Measurements from ENCODE around the gene OR2F1.

Gene OR2F1

DNA sequence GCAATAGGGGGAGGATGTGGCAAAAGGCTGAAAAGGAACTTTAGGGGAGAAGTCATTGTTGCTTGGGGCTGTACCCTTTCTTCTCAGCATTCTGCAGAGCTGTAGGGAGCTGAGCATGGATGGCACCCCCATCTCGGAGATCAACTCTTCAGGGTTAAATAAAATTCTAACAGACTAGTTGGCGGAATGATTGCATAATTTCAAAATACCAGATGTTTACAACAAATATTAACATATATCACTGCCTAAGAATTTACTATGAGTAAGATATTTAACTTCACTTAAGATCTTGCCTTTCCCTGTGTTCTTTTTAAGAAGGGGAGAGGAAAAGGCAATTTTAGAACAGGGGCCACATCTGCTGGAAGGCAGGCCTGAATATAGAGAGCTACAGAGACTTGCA lies 509 bp upstream of the OR2F1 start:
- DNase-seq (ENCODE audit: low spot score): no peak

GRCh38 chr7:143958781-143959180 lies 4.1 kb downstream of the OR2F1 start:
- DNase-seq (ENCODE audit: low spot score): no peak

GRCh38 chr7:143960813-143961610 lies 6.4 kb downstream of the OR2F1 start:
- no peak for DNase-seq (ENCODE audit: low spot score)

GRCh38 chr7:143965280-143965679 lies 10.6 kb downstream of the OR2F1 start:
- DNase-seq (ENCODE audit: low spot score): no peak

- DNase-seq (ENCODE audit: low spot score): no peak
These were observed 12.8 kb downstream of the OR2F1 start for GRCh38 chr7:143967398-143967797.

DNA sequence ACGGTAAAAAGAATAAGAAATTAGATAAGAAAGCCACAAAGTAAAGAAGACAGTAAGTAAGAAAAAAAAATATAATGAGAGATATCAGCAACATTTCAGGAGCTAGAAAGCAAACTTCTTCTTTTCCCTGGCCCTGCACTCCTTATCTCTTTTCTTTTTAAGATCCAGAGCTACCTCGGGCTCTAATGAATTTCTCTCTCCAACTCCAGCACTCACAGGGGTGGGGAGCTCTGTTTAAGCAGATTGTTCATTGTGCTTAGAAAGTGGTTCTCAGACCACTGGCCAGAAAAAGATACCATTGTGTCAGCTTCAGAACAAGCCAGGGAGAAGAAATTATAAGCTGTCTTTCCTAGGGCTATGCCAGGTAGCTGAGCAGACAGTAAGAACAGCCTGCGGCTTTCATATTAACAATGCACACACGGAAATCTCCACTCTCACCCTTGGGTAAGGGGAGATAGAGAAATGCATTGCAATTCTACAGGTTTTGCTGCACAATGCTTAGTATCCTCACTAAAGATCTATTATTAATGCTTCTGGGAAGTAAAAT lies 19.3 kb downstream of the OR2F1 start:
- DNase-seq (ENCODE audit: low spot score): no peak

DNA sequence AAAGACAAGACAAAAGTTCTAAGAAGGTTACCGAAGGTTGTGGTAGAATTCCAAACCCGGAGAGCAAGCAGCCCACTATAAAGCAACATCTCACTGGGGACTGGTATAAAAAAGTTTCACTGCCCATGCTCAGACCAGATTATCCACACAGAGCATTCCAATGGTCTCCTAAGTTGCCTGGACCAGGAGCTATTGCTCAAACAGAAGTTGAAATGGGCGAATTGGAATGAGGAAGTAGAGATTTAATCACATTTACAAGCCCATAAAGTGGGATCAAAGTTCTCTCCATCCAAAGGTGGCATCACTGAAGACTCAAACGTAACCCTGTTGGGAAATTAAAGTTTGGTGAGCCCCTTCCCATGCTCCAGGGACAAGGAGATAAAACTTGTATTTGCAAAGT lies 19.8 kb downstream of the OR2F1 start:
- no peak for DNase-seq (ENCODE audit: low spot score)

DNA sequence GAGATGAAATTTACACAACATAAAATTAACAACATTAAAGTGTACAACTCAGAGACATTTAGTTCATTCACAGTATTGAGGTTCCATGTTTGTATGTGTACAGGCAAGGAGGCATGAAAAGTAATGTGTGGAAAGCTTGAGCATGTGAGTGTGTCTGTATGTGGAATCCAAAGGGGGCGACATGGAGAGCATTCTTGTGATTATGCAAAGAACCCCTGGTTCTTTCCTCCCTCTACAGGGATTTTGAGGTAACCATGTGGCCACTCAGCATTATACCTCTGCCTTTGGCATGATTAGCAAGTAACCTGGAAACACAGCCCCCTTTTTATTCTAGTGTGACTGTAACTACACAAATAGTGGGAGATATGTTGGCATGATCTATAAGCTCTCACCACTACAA lies 21.0 kb downstream of the OR2F1 start:
- no peak for DNase-seq (ENCODE audit: low spot score)

- no peak for DNase-seq (ENCODE audit: low spot score)
These were observed 23.9 kb downstream of the OR2F1 start for GRCh38 chr7:143978585-143978984.

DNA sequence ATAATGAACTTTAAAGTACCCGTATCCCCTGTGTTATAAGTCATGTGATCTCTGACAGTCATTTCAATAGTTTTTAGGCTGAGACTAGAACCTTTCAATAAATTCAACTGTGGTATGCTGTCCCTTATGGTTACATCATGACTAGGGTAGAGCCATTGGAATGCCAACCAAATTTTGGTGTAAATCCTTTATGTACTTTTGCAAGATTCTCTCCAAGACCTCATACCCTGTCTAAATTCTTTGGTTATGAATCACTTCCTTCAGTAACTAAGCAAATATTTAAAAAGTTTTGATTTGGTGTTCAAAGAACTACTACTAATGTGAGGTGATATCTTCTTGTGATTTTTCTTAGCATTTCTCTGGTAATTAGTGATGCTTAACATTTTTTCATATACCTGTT lies 24.7 kb downstream of the OR2F1 start:
- no peak for DNase-seq (ENCODE audit: low spot score)

DNA sequence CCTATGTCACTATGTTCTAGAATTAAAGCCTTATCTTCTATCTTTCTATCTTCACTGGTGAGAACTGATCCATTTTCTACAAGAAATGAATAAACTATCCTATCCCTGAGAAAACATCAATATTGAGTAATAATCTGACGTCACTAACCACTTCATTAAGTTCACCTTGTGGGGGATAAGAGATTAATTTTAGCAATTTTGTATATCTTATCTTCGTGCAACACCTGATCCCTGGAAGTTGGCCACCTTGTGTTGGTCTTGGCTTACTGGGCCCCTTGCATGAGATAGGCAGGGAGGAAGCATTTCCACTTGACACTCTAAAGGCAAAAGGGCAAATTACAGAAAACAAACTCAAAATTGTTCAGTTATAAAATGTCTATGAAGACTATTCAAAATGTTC lies 25.4 kb downstream of the OR2F1 start:
- DNase-seq (ENCODE audit: low spot score): no peak

DNA sequence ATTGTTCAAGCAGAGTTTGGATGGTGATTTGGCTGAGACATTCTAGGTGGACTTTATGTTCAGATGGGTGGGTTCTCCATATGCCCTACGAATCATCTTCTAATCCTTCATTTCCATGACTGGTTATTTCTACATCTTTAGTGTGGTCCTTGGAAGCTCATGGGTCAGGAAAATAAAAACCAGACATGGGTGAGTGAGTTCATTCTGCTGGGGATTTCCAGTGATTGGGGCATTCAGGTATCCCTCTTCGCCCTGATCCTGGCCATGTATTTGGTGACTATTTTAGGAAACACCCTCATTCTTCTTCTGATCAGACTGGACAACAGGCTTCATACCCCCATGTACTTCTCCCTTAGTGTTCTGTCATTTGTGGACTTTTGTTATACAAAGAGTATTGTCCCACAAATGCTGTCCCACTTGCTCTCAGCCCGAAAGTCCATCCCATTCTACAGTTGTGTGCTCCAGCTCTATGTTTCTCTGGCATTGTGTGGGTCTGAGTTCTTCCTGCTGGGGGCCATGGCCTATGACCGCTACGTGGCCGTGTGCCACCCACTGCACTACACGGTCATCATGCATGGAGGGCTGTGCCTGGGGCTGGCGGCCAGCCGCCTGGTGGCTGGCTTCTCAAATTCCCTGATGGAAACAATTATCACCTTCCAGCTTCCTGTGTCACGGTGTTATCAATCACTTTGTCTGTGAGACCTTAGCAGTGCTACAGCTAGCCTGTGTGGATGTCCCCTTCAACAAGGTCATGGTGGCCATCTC lies 26.3 kb downstream of the OR2F1 start:
- no peak for DNase-seq (ENCODE audit: low spot score)

- no peak for DNase-seq (ENCODE audit: low spot score)
These were observed 29.3 kb downstream of the OR2F1 start for GRCh38 chr7:143983960-143984359.

- no peak for DNase-seq (ENCODE audit: low spot score)
These were observed 32.9 kb downstream of the OR2F1 start for GRCh38 chr7:143987513-143987912.

DNA sequence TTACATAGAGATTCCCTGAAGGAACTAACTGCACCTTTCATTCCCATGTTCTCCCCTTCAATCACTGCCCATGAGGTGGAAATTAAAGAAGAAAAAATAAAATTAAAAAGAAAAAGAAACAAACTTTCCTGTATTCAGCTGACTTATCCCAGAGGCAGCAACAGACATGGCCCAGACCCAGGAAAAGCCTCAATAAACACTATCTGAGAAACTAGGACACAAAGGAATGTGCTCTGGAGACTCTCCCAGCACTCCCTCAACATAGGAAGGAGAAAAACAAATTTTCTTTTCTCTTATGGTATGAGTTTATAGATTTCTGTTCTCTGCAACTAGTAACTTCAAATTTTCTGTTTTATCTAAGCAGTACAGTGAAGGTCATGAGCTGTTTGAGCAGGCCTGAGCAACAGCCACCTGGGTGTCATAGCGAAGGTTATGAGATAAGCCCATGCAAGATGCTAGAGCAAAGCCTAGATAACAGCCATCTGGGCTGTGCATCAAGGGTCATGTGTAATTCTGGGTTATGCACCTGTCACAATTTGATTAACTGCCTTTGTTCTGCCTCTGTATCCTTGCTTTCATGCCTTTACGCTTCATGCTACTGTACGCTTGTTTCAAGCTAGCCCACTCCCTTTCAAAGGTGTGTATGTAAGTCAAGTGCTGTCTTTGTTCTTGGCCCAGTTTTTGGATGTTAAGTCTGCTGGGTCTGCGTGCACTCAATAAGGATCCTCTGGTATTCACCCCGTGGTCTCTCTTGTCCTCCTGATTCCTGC lies 34.5 kb downstream of the OR2F1 start:
- no peak for DNase-seq (ENCODE audit: low spot score)

DNA sequence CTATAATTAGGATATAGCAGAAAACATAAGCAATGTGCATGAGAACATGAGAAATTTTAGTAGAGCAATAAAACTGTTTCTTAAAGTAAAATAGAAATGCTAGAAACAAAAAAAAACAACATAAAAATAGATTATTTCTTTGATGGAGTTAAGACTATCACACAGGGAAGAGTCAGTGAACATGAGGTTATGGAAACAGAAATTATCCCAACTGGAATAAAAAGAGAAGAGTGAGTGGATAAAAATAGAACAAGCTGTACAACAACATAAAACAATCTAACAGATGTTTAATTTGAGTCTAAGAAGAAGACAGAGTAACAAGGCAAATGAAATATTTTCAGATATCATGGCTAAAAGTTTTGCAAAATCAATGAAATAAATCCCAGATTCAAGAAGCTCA lies 38.0 kb downstream of the OR2F1 start:
- no peak for DNase-seq (ENCODE audit: low spot score)

- no peak for DNase-seq (ENCODE audit: low spot score)
These were observed 39.3 kb downstream of the OR2F1 start for GRCh38 chr7:143993924-143994323.

GRCh38 chr7:144000020-144000419 lies 45.4 kb downstream of the OR2F1 start, which contains the start of gene OR6B1:
TSS of gene OR6B1 (plus strand) at chr7:144000320. CDS start at chr7:144003997, 3,677 bp downstream.
- DNase-seq (ENCODE audit: low spot score): no peak

DNA sequence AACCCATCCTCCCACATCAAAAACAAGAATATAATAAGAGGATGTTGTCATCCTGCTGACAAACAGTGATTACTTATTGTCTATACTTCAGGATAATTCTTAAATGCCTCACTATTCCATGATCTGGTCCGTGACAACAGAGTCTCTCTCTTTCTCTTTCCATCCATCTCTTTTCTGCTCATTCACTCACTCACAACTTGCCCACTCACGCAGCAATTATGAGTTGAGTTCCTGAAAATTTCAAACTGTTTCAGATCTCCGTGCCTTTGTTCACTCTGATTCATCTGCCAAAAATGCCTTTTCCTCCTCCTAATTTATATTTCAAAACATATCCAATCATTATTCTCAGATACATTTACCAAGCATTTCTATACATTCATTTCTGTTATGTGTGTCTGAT lies 46.9 kb downstream of the OR2F1 start:
- DNase-seq (ENCODE audit: low spot score): no peak

GRCh38 chr7:144004703-144005102 lies 50.1 kb downstream of the OR2F1 start:
- DNase-seq (ENCODE audit: low spot score): no peak

- DNase-seq (ENCODE audit: low spot score): no peak
These were observed 51.5 kb downstream of the OR2F1 start for GRCh38 chr7:144006029-144006691.

DNA sequence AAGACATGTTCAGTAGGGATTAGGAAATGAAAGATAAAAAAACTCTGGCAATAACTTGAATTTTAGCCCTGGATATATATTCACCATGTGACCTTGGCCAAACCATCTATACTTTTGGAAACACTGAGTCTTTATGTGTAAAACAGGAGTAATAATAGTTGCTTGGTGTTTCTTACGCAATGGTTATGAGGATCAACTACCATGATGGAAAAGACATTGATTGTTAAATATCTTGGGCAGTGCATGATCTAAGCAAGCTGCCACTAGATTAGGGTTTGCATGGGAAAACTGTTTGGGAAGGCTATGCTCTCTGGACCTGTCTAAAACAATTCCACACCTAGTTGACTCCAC lies 52.0 kb downstream of the OR2F1 start:
- DNase-seq (ENCODE audit: low spot score): no peak

Data from CD4-positive, alpha-beta T cell treated with Interleukin-2 at 100 ng/mL for 4 hours (primary cell).